ENCODE results near the gene CHP1.

- TF ChIP-seq, protein P1, sequence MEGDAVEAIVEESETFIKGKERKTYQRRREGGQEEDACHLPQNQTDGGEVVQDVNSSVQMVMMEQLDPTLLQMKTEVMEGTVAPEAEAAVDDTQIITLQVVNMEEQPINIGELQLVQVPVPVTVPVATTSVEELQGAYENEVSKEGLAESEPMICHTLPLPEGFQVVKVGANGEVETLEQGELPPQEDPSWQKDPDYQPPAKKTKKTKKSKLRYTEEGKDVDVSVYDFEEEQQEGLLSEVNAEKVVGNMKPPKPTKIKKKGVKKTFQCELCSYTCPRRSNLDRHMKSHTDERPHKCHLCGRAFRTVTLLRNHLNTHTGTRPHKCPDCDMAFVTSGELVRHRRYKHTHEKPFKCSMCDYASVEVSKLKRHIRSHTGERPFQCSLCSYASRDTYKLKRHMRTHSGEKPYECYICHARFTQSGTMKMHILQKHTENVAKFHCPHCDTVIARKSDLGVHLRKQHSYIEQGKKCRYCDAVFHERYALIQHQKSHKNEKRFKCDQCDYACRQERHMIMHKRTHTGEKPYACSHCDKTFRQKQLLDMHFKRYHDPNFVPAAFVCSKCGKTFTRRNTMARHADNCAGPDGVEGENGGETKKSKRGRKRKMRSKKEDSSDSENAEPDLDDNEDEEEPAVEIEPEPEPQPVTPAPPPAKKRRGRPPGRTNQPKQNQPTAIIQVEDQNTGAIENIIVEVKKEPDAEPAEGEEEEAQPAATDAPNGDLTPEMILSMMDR (conservative IDR thresholded peaks at IDR 0.05; ENCODE audit: low read length): no peak
- TF ChIP-seq EZH2phosphoT487 (IDR thresholded peaks at IDR 0.05; ENCODE audit: borderline replicate concordance): no peak
Observed at GRCh38 chr15:41207687-41208448, 23.2 kb upstream of the CHP1 start.
